Naive thymus-derived CD4-positive, alpha-beta T cell (primary cell): Measurements from ENCODE around the gene MYO7A. TPM values are rescaled to one million over a fixed set of nuclear protein-coding genes. Genes with fewer than 3 reads are reported as not detected.
A peak's percentile ranks its signal among the peaks of the same experiment; 100 is the strongest.

Experiments
- ATAC-seq: fragments of 150-1000 bp; cut with Tn5 transposase; 2 replicates; pipeline ENCODE4 v1.10.0; 2021; ENCODE audit warnings: mild to moderate bottlenecking, moderate library complexity
- CTCF ChIA-PET: fragments of 350-600 bp; sonication (Branson Sonifier 250); formaldehyde crosslinking; loops from one replicate; lab custom pipeline; 2021; ENCODE audit warnings: antibody characterized with exemption; lab: Charles Lee
- POLR2A ChIA-PET: fragments of 350-600 bp; sonication (Branson Sonifier 250); formaldehyde crosslinking; loops from one replicate; lab custom pipeline; 2021; ENCODE audit warnings: antibody characterized with exemption, inconsistent platforms; lab: Charles Lee
- DNase-seq, 9 donors: peaks; one replicate each; pipeline versions ENCODE4 v3.0.0 to v3.0.0-alpha.2; 2020 to 2022; ENCODE audit warnings: mixed read lengths in 1 of 9
- H3K27ac ChIP-seq: one replicate; pipeline ENCODE4 v1.7.0; 2013; ENCODE audit warnings: mild to moderate bottlenecking, low read depth, low read length, moderate library complexity
- H3K27me3 ChIP-seq, 2 donors: one replicate each; pipeline ENCODE4 v1.7.0; 2013; ENCODE audit warnings: low read length in 2 of 2, mild to moderate bottlenecking in 2 of 2, moderate library complexity in 2 of 2; ENCODE audit not compliant: control insufficient read depth in 2 of 2, insufficient read depth in 2 of 2
- H3K36me3 ChIP-seq, 3 experiments: 1 replicate in 2 of 3; 2 replicates in 1 of 3; pipeline ENCODE4 v1.7.0; 2013; ENCODE audit warnings: low read length in 3 of 3, mild to moderate bottlenecking in 3 of 3, moderate library complexity in 1 of 3; ENCODE audit not compliant: insufficient read depth in 3 of 3, control insufficient read depth in 2 of 3
- H3K4me1 ChIP-seq, 2 donors: one replicate each; pipeline ENCODE4 v1.7.0; 2013; ENCODE audit warnings: low read length in 2 of 2, mild to moderate bottlenecking in 2 of 2, moderate library complexity in 1 of 2; ENCODE audit not compliant: control insufficient read depth in 2 of 2, insufficient read depth in 2 of 2
- H3K4me3 ChIP-seq: 2 replicates; pipeline ENCODE4 v1.7.0; 2013; ENCODE audit warnings: mild to moderate bottlenecking, low read length
- H3K9me3 ChIP-seq, 3 experiments: 1 replicate in 2 of 3; 2 replicates in 1 of 3; pipeline ENCODE4 v1.7.0; 2013; ENCODE audit warnings: low read length in 3 of 3; ENCODE audit not compliant: control insufficient read depth in 2 of 3
- H3K27ac Mint-ChIP-seq, 9 donors: one replicate each; pipeline ENCODE4 v1.8.0; 2020 to 2022; ENCODE audit warnings: mixed read lengths in 9 of 9, mild to moderate bottlenecking in 8 of 9, moderate library complexity in 5 of 9, inconsistent platforms in 2 of 9
- H3K27me3 Mint-ChIP-seq, 5 donors: one replicate each; pipeline ENCODE4 v1.8.0; 2021 to 2022; ENCODE audit warnings: mixed read lengths in 5 of 5, mild to moderate bottlenecking in 1 of 5
- H3K36me3 Mint-ChIP-seq, 5 donors: one replicate each; pipeline ENCODE4 v1.8.0; 2020 to 2022; ENCODE audit warnings: mixed read lengths in 5 of 5, mild to moderate bottlenecking in 3 of 5, inconsistent platforms in 1 of 5
- H3K4me1 Mint-ChIP-seq, 7 donors: one replicate each; pipeline ENCODE4 v1.8.0; 2020 to 2022; ENCODE audit warnings: mixed read lengths in 7 of 7, mild to moderate bottlenecking in 3 of 7, inconsistent platforms in 1 of 7
- H3K4me3 Mint-ChIP-seq, 10 donors: one replicate each; pipeline ENCODE4 v1.8.0; 2020 to 2022; ENCODE audit warnings: mild to moderate bottlenecking in 10 of 10, mixed read lengths in 10 of 10, moderate library complexity in 6 of 10, inconsistent platforms in 2 of 10
- H3K9me3 Mint-ChIP-seq, 11 donors: one replicate each; pipeline ENCODE4 v1.8.0; 2020 to 2022; ENCODE audit warnings: mixed read lengths in 11 of 11, mild to moderate bottlenecking in 4 of 11, inconsistent platforms in 1 of 11, moderate library complexity in 1 of 11
- intact Hi-C, 2 donors: fragments of 100-400 bp; cut with micrococcal nuclease; formaldehyde crosslinking; loops; one replicate each; pipeline ENCODE4 v1.15.1; 2023
- polyA plus RNA-seq, 2 donors: library from polyadenylated mRNA; unstranded; fragments of 300-500 nt; fragmentation: Illumina TruSeq; gene quantifications; one replicate each; pipeline ENCODE4 v1.2.3, GENCODE V29; 2021
- total RNA-seq, 6 experiments: library from RNA in 5 of 6; stranded (reverse) in 5 of 6; gene quantifications; 1 replicate in 5 of 6; 2 replicates in 1 of 6; pipeline ENCODE4 v1.2.3 and lab custom pipeline; 2021 to 2026

MYO7A gene
- total and polyA plus RNA-seq, 7 experiments from 2014 or later = 0.07 to 2.5 (median 0.27) TPM; not detected in 2

GRCh38 chr11:77087723-77088225 lies 40.3 kb upstream of the MYO7A start:
- Mint-ChIP-seq H3K4me3 (no peak overlapping the region), H3K4me1 (peaks cover 0 to 14% (median 14%) of the 10 kb centered on the region in 7 donors), H3K9me3 (no peaks in the 10 kb centered on the region), H3K27me3 (no peaks in the 10 kb centered on the region), H3K36me3 (peaks cover 0 to 3% (median 0%) of the 10 kb centered on the region in 5 donors), H3K27ac (no peak overlapping the region)
- ATAC-seq = no peak
- H3K36me3 ChIP-seq = no peaks in the 10 kb centered on the region
- no peaks in the 10 kb centered on the region for H3K9me3 ChIP-seq
- POLR2A ChIA-PET = no interaction called here
- intact Hi-C loops = no loop called here
- no peaks in the 10 kb centered on the region for H3K27me3 ChIP-seq
- CTCF ChIA-PET = no interaction called here
- no peak overlapping the region for H3K4me3 ChIP-seq
- H3K27ac ChIP-seq = no peak overlapping the region
- peaks cover 0 to 8% of the 10 kb centered on the region in 2 donors for H3K4me1 ChIP-seq
- no peak for DNase-seq

- POLR2A ChIA-PET = no interaction called here
- CTCF ChIA-PET = interaction anchor here (0.6 to 1.4 kb wide), 3 partner anchors 40 to 1947 kb away, joined by 3 to 5 read pairs (median 3); no protein-coding TSS in a partner anchor
- Mint-ChIP-seq H3K27ac (no peak overlapping the region), H3K9me3 (no peaks in the 10 kb centered on the region), H3K27me3 (no peaks in the 10 kb centered on the region), H3K4me1 (peaks cover 0 to 8% (median 8%) of the 10 kb centered on the region in 7 donors), H3K36me3 (peaks cover 0 to 3% (median 0%) of the 10 kb centered on the region in 5 donors), H3K4me3 (no peak overlapping the region)
- no peak for ATAC-seq
- Histone ChIP-seq H3K36me3 (no peaks in the 10 kb centered on the region), H3K27ac (no peak overlapping the region), H3K4me1 (peaks cover 0 to 3% of the 10 kb centered on the region in 2 donors), H3K4me3 (no peak overlapping the region), H3K27me3 (no peaks in the 10 kb centered on the region), H3K9me3 (no peaks in the 10 kb centered on the region)
- DNase-seq = no peak
- intact Hi-C loops = no loop called here
Measured at GRCh38 chr11:77088236-77089003, 39.6 kb upstream of the MYO7A start.

- no peaks in the 10 kb centered on the region for H3K9me3 ChIP-seq
- H3K27ac ChIP-seq = no peak overlapping the region
- no peak overlapping the region for H3K4me3 Mint-ChIP-seq
- H3K9me3 Mint-ChIP-seq = no peaks in the 10 kb centered on the region
- ATAC-seq (no peak), DNase-seq (no peak)
- POLR2A ChIA-PET = interaction anchor here (1.0 kb wide), 1 partner anchor 41 kb away, joined by 3 read pairs; no protein-coding TSS in a partner anchor
- H3K36me3 Mint-ChIP-seq = peaks cover 0 to 3% (median 0%) of the 10 kb centered on the region in 5 donors
- H3K4me3 ChIP-seq = no peak overlapping the region
- no peaks in the 10 kb centered on the region for H3K27me3 ChIP-seq
- H3K4me1 ChIP-seq = no peaks in the 10 kb centered on the region
- H3K4me1 Mint-ChIP-seq = peaks cover 0 to 7% (median 4%) of the 10 kb centered on the region in 7 donors
- H3K36me3 ChIP-seq = no peaks in the 10 kb centered on the region
- peak overlapping the region in 1 of 9 donors; percentile 51 for H3K27ac Mint-ChIP-seq
- H3K27me3 Mint-ChIP-seq = no peaks in the 10 kb centered on the region
- CTCF ChIA-PET = interaction anchor here (0.6 to 1.4 kb wide), 4 partner anchors 41 to 1947 kb away, joined by 3 to 5 read pairs (median 3); no protein-coding TSS in a partner anchor
- intact Hi-C loops = no loop called here
Measured at GRCh38 chr11:77089004-77089545, 39.0 kb upstream of the MYO7A start.

GRCh38 chr11:77090046-77090372 lies 38.0 kb upstream of the MYO7A start:
- no peaks in the 10 kb centered on the region for H3K27me3 Mint-ChIP-seq
- no peaks in the 10 kb centered on the region for H3K4me1 ChIP-seq
- H3K36me3 Mint-ChIP-seq = peaks cover 0 to 3% (median 0%) of the 10 kb centered on the region in 5 donors
- no peak overlapping the region for H3K4me3 Mint-ChIP-seq
- intact Hi-C loops = loop anchor here in 1 of 2 donors (2.0 kb wide), 3 partner anchors 23 to 357 kb away; partner anchors contain the start of gene CAPN5
- ATAC-seq (no peak), DNase-seq (no peak)
- POLR2A ChIA-PET = interaction anchor here (1.0 to 1.7 kb wide), 3 partner anchors 7 to 42 kb away, joined by 3 to 8 read pairs (median 8); no protein-coding TSS in a partner anchor
- H3K9me3 Mint-ChIP-seq = no peaks in the 10 kb centered on the region
- no peaks in the 10 kb centered on the region for H3K36me3 ChIP-seq
- H3K27ac ChIP-seq = no peak overlapping the region
- peaks cover 0 to 7% (median 4%) of the 10 kb centered on the region in 7 donors for H3K4me1 Mint-ChIP-seq
- H3K27me3 ChIP-seq = no peaks in the 10 kb centered on the region
- no peaks in the 10 kb centered on the region for H3K9me3 ChIP-seq
- peak overlapping the region in 1 of 9 donors; percentile 20 for H3K27ac Mint-ChIP-seq
- CTCF ChIA-PET = interaction anchor here (0.6 to 3.7 kb wide), 7 partner anchors 9 to 171 kb away, joined by 3 to 58 read pairs (median 29); no protein-coding TSS in a partner anchor
- H3K4me3 ChIP-seq = no peak overlapping the region

- no peak overlapping the region for H3K27ac ChIP-seq
- no peaks in the 10 kb centered on the region for H3K36me3 ChIP-seq
- H3K9me3 ChIP-seq = no peaks in the 10 kb centered on the region
- no peak overlapping the region for H3K4me3 Mint-ChIP-seq
- ChIA-PET POLR2A (interaction anchor here (1.7 kb wide), 2 partner anchors 8 to 43 kb away, joined by 8 read pairs; no protein-coding TSS in a partner anchor), CTCF (interaction anchor here (1.1 to 3.7 kb wide), 11 partner anchors 9 to 458 kb away, joined by 3 to 58 read pairs (median 6); no protein-coding TSS in a partner anchor)
- no peak overlapping the region for H3K4me3 ChIP-seq
- H3K4me1 ChIP-seq = no peaks in the 10 kb centered on the region
- H3K4me1 Mint-ChIP-seq = peaks cover 0 to 7% (median 4%) of the 10 kb centered on the region in 7 donors
- no peaks in the 10 kb centered on the region for H3K27me3 Mint-ChIP-seq
- no peak for ATAC-seq
- no peak overlapping the region for H3K27ac Mint-ChIP-seq
- H3K36me3 Mint-ChIP-seq = peaks cover 0 to 3% (median 0%) of the 10 kb centered on the region in 5 donors
- no peaks in the 10 kb centered on the region for H3K9me3 Mint-ChIP-seq
- no peaks in the 10 kb centered on the region for H3K27me3 ChIP-seq
- intact Hi-C loops = loop anchor here (1.0 to 2.0 kb wide), 7 partner anchors 24 to 358 kb away; partner anchors contain the start of gene CAPN5 (in 2 of the 2)
- DNase-seq = no peak
Measured at GRCh38 chr11:77090373-77091111, 37.5 kb upstream of the MYO7A start.
